GM23338 (cell line): ENCODE data around the gene OMD.

Experiments
- CREB1 ChIP-seq: fragments of 250-450 bp; sonication (Bioruptor Pico); IDR thresholded peaks from 2 replicates; pipeline ENCODE4 v1.5.0; 2020; ENCODE audit warnings: low read depth, mild to moderate bottlenecking, moderate library complexity
- CTCF ChIP-seq, 2 experiments: fragments of 200-600 bp in 1 of 2; sonication (generic) in 1 of 2; conservative IDR thresholded peaks; 2 replicates each; pipeline versions ENCODE4 v1.5.1 to v1.6.1; 2016 to 2017; ENCODE audit warnings: antibody characterized with exemption in 2 of 2, low read depth in 2 of 2, mild to moderate bottlenecking in 2 of 2, moderate library complexity in 1 of 2
- EZH2 ChIP-seq: fragments of 200-600 bp; sonication (generic); IDR thresholded peaks from one replicate; pipeline ENCODE4 v1.8.0; 2017; ENCODE audit warnings: antibody characterized with exemption, mild to moderate bottlenecking, low read depth; ENCODE audit not compliant: unreplicated experiment
- POLR2AphosphoS5 ChIP-seq: IDR thresholded peaks from 2 replicates; pipeline ENCODE4 v1.6.1; 2016; ENCODE audit warnings: antibody characterized with exemption, low read depth

GRCh38 chr9:92378865-92379560, 45.3 kb downstream of the OMD start:
- TF ChIP-seq CTCF (conservative IDR thresholded peaks at IDR 0.05; ENCODE audit: low read depth in 2 of 2) = no peak
- no peak for TF ChIP-seq EZH2
- TF ChIP-seq CREB1 (CRISPR knock-in tag) = no peak
- TF ChIP-seq POLR2AphosphoS5 = no peak
